ENCODE measurements around the gene SF3B4.

The SF3B4 gene

DNA sequence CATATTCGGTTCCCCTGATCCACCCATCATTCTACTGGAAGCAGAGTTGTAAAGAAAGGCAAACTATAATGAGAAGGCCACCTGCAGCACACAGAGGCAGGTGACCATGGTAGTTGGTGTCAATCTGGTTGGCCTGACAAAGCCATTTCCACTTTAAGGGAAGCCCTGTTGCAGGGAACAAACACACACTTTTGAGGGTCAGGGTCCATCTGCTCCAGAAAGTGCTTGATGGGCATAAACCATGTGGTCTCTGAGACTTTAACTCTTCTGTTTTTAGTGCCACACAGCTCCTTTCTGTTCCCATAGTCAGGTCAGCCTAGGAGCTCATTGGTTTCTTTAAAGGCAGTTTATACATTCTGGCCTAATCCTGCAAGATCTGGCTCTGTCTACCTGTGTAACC, 45.7 kb downstream of the SF3B4 start:
- Histone ChIP-seq H3K27me3 (replicated peaks) (no peaks in the 10 kb centered on the region), H3K36me3 (replicated peaks) (no peaks in the 10 kb centered on the region), H3K4me3 (ENCODE audit: low read depth, low read length) (no peak overlapping the region), H3K27ac (no peak overlapping the region)
- DNase-seq, result no peak
- TF ChIP-seq, protein P1, sequence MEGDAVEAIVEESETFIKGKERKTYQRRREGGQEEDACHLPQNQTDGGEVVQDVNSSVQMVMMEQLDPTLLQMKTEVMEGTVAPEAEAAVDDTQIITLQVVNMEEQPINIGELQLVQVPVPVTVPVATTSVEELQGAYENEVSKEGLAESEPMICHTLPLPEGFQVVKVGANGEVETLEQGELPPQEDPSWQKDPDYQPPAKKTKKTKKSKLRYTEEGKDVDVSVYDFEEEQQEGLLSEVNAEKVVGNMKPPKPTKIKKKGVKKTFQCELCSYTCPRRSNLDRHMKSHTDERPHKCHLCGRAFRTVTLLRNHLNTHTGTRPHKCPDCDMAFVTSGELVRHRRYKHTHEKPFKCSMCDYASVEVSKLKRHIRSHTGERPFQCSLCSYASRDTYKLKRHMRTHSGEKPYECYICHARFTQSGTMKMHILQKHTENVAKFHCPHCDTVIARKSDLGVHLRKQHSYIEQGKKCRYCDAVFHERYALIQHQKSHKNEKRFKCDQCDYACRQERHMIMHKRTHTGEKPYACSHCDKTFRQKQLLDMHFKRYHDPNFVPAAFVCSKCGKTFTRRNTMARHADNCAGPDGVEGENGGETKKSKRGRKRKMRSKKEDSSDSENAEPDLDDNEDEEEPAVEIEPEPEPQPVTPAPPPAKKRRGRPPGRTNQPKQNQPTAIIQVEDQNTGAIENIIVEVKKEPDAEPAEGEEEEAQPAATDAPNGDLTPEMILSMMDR (IDR thresholded peaks at IDR 0.05; ENCODE audit: low read depth, low read length, missing control alignments), result no peak
- in situ Hi-C loops (cut with HindIII; ENCODE audit: low pct_ligation_motif_present, low sequenced_read_pairs), result no loop called here

- Histone ChIP-seq H3K4me3 (ENCODE audit: low read depth, low read length) (no peak overlapping the region), H3K27ac (no peak overlapping the region), H3K36me3 (replicated peaks) (no peaks in the 10 kb centered on the region), H3K27me3 (replicated peaks) (no peaks in the 10 kb centered on the region)
- TF ChIP-seq, protein P1 (IDR thresholded peaks at IDR 0.05; ENCODE audit: low read depth, low read length, missing control alignments), result no peak
- DNase-seq, result no peak
- in situ Hi-C loops (cut with HindIII; ENCODE audit: low pct_ligation_motif_present, low sequenced_read_pairs), result no loop called here
Measured at GRCh38 chr1:149879556-149879955, 48.0 kb downstream of the SF3B4 start.

GRCh38 chr1:149877211-149877946, 50.2 kb downstream of the SF3B4 start:
- TF ChIP-seq, protein P1 (IDR thresholded peaks at IDR 0.05; ENCODE audit: low read depth, low read length, missing control alignments), result no peak
- no peaks in the 10 kb centered on the region for H3K27me3 ChIP-seq (replicated peaks)
- in situ Hi-C loops (cut with HindIII; ENCODE audit: low pct_ligation_motif_present, low sequenced_read_pairs), result no loop called here
- DNase-seq, result no peak
- no peak overlapping the region for H3K27ac ChIP-seq
- no peak overlapping the region for H3K4me3 ChIP-seq (ENCODE audit: low read depth, low read length)
- no peaks in the 10 kb centered on the region for H3K36me3 ChIP-seq (replicated peaks)
